Ureter (tissue), 1 donor: Measurements from ENCODE around the gene RFX7. TPM values are rescaled to one million over a fixed set of nuclear protein-coding genes. Genes with fewer than 3 reads are reported as not detected.
A peak's percentile ranks its signal among the peaks of the same experiment; 100 is the strongest.

ENCODE experiments used
- DNase-seq: peaks from one replicate; pipeline ENCODE4 v3.0.0-alpha.2; 2020; ENCODE audit warnings: low spot score
- total RNA-seq: library from RNA; stranded (reverse); gene quantifications from one replicate; pipeline ENCODE4 v1.2.4, GENCODE V29; 2023
- donor health status: DM: yes; HTN: yes; CAD: no.

The RFX7 gene
- total RNA-seq, 1 donor from 2014 or later, result 36.0 TPM

- no peak for DNase-seq
Observed at GRCh38 chr15:56045068-56045748, 198.5 kb downstream of the RFX7 start.

GRCh38 chr15:56042982-56043980, 200.4 kb downstream of the RFX7 start:
- no peak for DNase-seq

GRCh38 chr15:56042498-56042897, 201.2 kb downstream of the RFX7 start:
- DNase-seq, result no peak

- DNase-seq, result no peak
Observed at GRCh38 chr15:56042031-56042430, 201.6 kb downstream of the RFX7 start.

- peak; percentile 81 for DNase-seq
Observed at GRCh38 chr15:56040081-56041035, 203.3 kb downstream of the RFX7 start.

GRCh38 chr15:56038707-56039106, 205.0 kb downstream of the RFX7 start:
- no peak for DNase-seq

- no peak for DNase-seq
Observed at GRCh38 chr15:56038015-56038414, 205.7 kb downstream of the RFX7 start.

Other genes starting within 250 kb of the RFX7 start
- gene TEX9, start 121.5 kb upstream of the RFX7 start, total RNA-seq, result 20.5 TPM
- 1.1 TPM for gene MNS1, start 221.3 kb upstream of the RFX7 start, total RNA-seq